SH-SY5Y (cell line): Measurements from ENCODE around the gene DUSP9.

Experiments
- GATA2 ChIP-seq: IDR thresholded peaks from 2 replicates; pipeline ENCODE4 v1.6.1; 2011; ENCODE audit warnings: mild to moderate bottlenecking, low read depth, low read length
- GATA3 ChIP-seq: IDR thresholded peaks from 2 replicates; pipeline ENCODE4 v1.6.1; 2011; ENCODE audit warnings: low read depth, mild to moderate bottlenecking, low read length, moderate library complexity

GRCh38 chrX:153628665-153629064 lies 18.3 kb upstream of the DUSP9 start:
- TF ChIP-seq GATA2 (no peak), GATA3 (no peak)
